WTC11 (cell line): ENCODE measurements around the gene NPFFR2. TPM values are rescaled to one million over a fixed set of nuclear protein-coding genes. Genes with fewer than 3 reads are reported as not detected.

Experiments used
- ATAC-seq: fragments of 200-7000 bp; cut with Tn5 transposase; 2 replicates; pipeline ENCODE4 v1.10.0; 2021; ENCODE audit warnings: mild to moderate bottlenecking, moderate library complexity
- CTCF ChIA-PET: fragments of 300-600 bp; sonication (Branson Sonifier 250); formaldehyde crosslinking; loops from one replicate; lab custom pipeline; 2021; ENCODE audit warnings: antibody characterized with exemption; lab: Charles Lee
- POLR2A ChIA-PET: fragments of 350-600 bp; sonication (Branson Sonifier 250); formaldehyde crosslinking; loops from one replicate; lab custom pipeline; 2021; ENCODE audit warnings: antibody characterized with exemption; lab: Charles Lee
- DNase-seq: peaks from one replicate; pipeline ENCODE4 v3.0.0; 2021; ENCODE audit warnings: low spot score
- H3K27ac Mint-ChIP-seq: 2 replicates; pipeline ENCODE4 v1.8.0; 2021; ENCODE audit warnings: mixed read lengths
- H3K27me3 Mint-ChIP-seq: 2 replicates; pipeline ENCODE4 v1.8.0; 2021; ENCODE audit warnings: low read depth, mild to moderate bottlenecking, moderate library complexity, mixed read lengths
- H3K36me3 Mint-ChIP-seq: 2 replicates; pipeline ENCODE4 v1.8.0; 2021; ENCODE audit warnings: mixed read lengths
- H3K4me1 Mint-ChIP-seq: 2 replicates; pipeline ENCODE4 v1.8.0; 2022; ENCODE audit warnings: mixed read lengths
- H3K4me3 Mint-ChIP-seq: 2 replicates; pipeline ENCODE4 v1.8.0; 2021; ENCODE audit warnings: mild to moderate bottlenecking, moderate library complexity, mixed read lengths
- H3K9me3 Mint-ChIP-seq: 2 replicates; pipeline ENCODE4 v1.8.0; 2021; ENCODE audit warnings: mixed read lengths
- ETV6 ChIP-seq: sonication (generic); formaldehyde crosslinking; IDR thresholded peaks from 2 replicates; pipeline ENCODE4 v1.8.1; 2022; ENCODE audit warnings: mild to moderate bottlenecking, missing genetic modification reagents
- FOXK1 ChIP-seq: sonication (generic); formaldehyde crosslinking; IDR thresholded peaks from 2 replicates; pipeline ENCODE4 v1.8.0; 2022; ENCODE audit warnings: mild to moderate bottlenecking, moderate library complexity, missing genetic modification reagents
- HMGA2 ChIP-seq: fragments of 250-450 bp; sonication (Bioruptor Pico); IDR thresholded peaks from 2 replicates; pipeline ENCODE4 v1.4.0; 2021; ENCODE audit warnings: mild to moderate bottlenecking, moderate library complexity
- JAZF1 ChIP-seq: fragments of 250-450 bp; sonication (Bioruptor Pico); IDR thresholded peaks from 2 replicates; pipeline ENCODE4 v1.9.0; 2021; ENCODE audit warnings: moderate library complexity, mild to moderate bottlenecking, inconsistent platforms
- NFE2L1 ChIP-seq: sonication (generic); formaldehyde crosslinking; IDR thresholded peaks from 2 replicates; pipeline ENCODE4 v1.8.1; 2023; ENCODE audit warnings: missing genetic modification reagents
- NR2C2 ChIP-seq: sonication (generic); formaldehyde crosslinking; IDR thresholded peaks from 2 replicates; pipeline ENCODE4 v1.8.0; 2022; ENCODE audit warnings: mild to moderate bottlenecking, missing genetic modification reagents
- SOX15 ChIP-seq: fragments of 250-450 bp; sonication (Bioruptor Pico); IDR thresholded peaks from 2 replicates; pipeline ENCODE4 v1.9.0; 2021; ENCODE audit warnings: mild to moderate bottlenecking
- SP1 ChIP-seq: sonication (generic); formaldehyde crosslinking; conservative IDR thresholded peaks from 2 replicates; pipeline ENCODE4 v1.8.1; 2022; ENCODE audit warnings: missing genetic modification reagents
- TCF7 ChIP-seq: sonication (generic); formaldehyde crosslinking; IDR thresholded peaks from 2 replicates; pipeline ENCODE4 v1.8.0; 2022; ENCODE audit warnings: mild to moderate bottlenecking, low read depth, missing genetic modification reagents, moderate library complexity
- TP53 ChIP-seq: sonication (generic); formaldehyde crosslinking; IDR thresholded peaks from 2 replicates; pipeline ENCODE4 v1.8.1; 2023; ENCODE audit warnings: mild to moderate bottlenecking, missing genetic modification reagents
- ZNF671 ChIP-seq: fragments of 250-450 bp; sonication (Bioruptor Pico); IDR thresholded peaks from 2 replicates; pipeline ENCODE4 v1.8.0; 2021; ENCODE audit warnings: mild to moderate bottlenecking
- total RNA-seq: library from RNA; stranded (reverse); gene quantifications from 3 replicates; pipeline ENCODE4 v1.2.3, GENCODE V29; 2021
- TF ChIP-seq, protein P1 (sequence below): sonication (generic); formaldehyde crosslinking; IDR thresholded peaks from 2 replicates; pipeline ENCODE4 v1.8.0; 2023; ENCODE audit warnings: missing genetic modification reagents, mild to moderate bottlenecking, borderline replicate concordance
- TF ChIP-seq, protein P2 (sequence below): sonication (generic); formaldehyde crosslinking; IDR thresholded peaks from 2 replicates; pipeline ENCODE4 v1.8.1; 2022; ENCODE audit warnings: mild to moderate bottlenecking, missing genetic modification reagents, moderate library complexity, borderline replicate concordance
- TF ChIP-seq, protein P3 (sequence below): sonication (generic); formaldehyde crosslinking; IDR thresholded peaks from 2 replicates; pipeline ENCODE4 v1.8.0; 2023; ENCODE audit warnings: missing genetic modification reagents
- TF ChIP-seq, protein P4 (sequence below): sonication (generic); formaldehyde crosslinking; IDR thresholded peaks from 2 replicates; pipeline ENCODE4 v1.8.1; 2023; ENCODE audit warnings: mild to moderate bottlenecking, missing genetic modification reagents, moderate library complexity
- TF ChIP-seq, protein P5 (sequence below): sonication (generic); formaldehyde crosslinking; IDR thresholded peaks from 2 replicates; pipeline ENCODE4 v1.8.1; 2022; ENCODE audit warnings: low read depth, missing genetic modification reagents, borderline replicate concordance
- TF ChIP-seq, protein P6 (sequence below): sonication (generic); formaldehyde crosslinking; IDR thresholded peaks from 2 replicates; pipeline ENCODE4 v1.8.0; 2022; ENCODE audit warnings: mild to moderate bottlenecking, missing genetic modification reagents
- TF ChIP-seq, protein P7 (sequence below): fragments of 250-450 bp; sonication (Bioruptor Pico); IDR thresholded peaks from 2 replicates; pipeline ENCODE4 v1.8.0; 2021; ENCODE audit warnings: mild to moderate bottlenecking
- TF ChIP-seq, protein P8 (sequence below): sonication (generic); formaldehyde crosslinking; conservative IDR thresholded peaks from 2 replicates; pipeline ENCODE4 v1.8.1; 2022; ENCODE audit warnings: mild to moderate bottlenecking, missing genetic modification reagents

The NPFFR2 gene
- total RNA-seq, 1 experiment from 2014 or later: 3.0 TPM

DNA sequence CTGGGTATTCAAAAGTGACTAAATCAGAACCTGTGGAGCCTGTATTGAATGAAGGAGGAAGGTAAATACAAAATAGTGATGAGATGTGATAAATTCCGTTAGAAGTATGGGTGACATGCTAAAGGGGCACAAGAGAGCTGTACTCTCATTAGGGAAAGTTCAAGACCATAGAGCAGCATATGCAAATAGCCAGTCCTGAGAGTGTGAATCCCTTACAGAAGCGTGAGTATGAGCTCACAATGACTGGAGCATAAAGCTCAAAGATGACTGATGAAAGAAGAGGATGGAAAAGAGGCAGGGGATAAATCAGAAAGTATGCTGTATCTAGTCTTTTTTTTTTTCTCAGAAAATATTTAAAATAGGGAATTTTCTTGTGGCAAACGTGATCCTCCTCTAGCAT, 12.1 kb upstream of the NPFFR2 start:
- TF ChIP-seq, protein P1, sequence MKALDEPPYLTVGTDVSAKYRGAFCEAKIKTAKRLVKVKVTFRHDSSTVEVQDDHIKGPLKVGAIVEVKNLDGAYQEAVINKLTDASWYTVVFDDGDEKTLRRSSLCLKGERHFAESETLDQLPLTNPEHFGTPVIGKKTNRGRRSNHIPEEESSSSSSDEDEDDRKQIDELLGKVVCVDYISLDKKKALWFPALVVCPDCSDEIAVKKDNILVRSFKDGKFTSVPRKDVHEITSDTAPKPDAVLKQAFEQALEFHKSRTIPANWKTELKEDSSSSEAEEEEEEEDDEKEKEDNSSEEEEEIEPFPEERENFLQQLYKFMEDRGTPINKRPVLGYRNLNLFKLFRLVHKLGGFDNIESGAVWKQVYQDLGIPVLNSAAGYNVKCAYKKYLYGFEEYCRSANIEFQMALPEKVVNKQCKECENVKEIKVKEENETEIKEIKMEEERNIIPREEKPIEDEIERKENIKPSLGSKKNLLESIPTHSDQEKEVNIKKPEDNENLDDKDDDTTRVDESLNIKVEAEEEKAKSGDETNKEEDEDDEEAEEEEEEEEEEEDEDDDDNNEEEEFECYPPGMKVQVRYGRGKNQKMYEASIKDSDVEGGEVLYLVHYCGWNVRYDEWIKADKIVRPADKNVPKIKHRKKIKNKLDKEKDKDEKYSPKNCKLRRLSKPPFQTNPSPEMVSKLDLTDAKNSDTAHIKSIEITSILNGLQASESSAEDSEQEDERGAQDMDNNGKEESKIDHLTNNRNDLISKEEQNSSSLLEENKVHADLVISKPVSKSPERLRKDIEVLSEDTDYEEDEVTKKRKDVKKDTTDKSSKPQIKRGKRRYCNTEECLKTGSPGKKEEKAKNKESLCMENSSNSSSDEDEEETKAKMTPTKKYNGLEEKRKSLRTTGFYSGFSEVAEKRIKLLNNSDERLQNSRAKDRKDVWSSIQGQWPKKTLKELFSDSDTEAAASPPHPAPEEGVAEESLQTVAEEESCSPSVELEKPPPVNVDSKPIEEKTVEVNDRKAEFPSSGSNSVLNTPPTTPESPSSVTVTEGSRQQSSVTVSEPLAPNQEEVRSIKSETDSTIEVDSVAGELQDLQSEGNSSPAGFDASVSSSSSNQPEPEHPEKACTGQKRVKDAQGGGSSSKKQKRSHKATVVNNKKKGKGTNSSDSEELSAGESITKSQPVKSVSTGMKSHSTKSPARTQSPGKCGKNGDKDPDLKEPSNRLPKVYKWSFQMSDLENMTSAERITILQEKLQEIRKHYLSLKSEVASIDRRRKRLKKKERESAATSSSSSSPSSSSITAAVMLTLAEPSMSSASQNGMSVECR: no peak
- TF ChIP-seq NFE2L1: no peak
- TF ChIP-seq, protein P2, sequence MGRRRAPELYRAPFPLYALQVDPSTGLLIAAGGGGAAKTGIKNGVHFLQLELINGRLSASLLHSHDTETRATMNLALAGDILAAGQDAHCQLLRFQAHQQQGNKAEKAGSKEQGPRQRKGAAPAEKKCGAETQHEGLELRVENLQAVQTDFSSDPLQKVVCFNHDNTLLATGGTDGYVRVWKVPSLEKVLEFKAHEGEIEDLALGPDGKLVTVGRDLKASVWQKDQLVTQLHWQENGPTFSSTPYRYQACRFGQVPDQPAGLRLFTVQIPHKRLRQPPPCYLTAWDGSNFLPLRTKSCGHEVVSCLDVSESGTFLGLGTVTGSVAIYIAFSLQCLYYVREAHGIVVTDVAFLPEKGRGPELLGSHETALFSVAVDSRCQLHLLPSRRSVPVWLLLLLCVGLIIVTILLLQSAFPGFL: no peak
- CTCF ChIA-PET: interaction anchor here (1.1 kb wide), 1 partner anchor 12 kb away, joined by 5 read pairs; the partner anchor contains the start of gene NPFFR2
- no peak overlapping the region for H3K4me3 Mint-ChIP-seq
- no peaks in the 10 kb centered on the region for H3K36me3 Mint-ChIP-seq
- H3K27ac Mint-ChIP-seq: no peak overlapping the region
- no peak for ATAC-seq
- peaks cover 2% of the 10 kb centered on the region; the same call in 1 of the 2 replicates for H3K9me3 Mint-ChIP-seq
- no peaks in the 10 kb centered on the region for H3K4me1 Mint-ChIP-seq
- no peaks in the 10 kb centered on the region for H3K27me3 Mint-ChIP-seq
- POLR2A ChIA-PET: no interaction called here
- no peak for DNase-seq

DNA sequence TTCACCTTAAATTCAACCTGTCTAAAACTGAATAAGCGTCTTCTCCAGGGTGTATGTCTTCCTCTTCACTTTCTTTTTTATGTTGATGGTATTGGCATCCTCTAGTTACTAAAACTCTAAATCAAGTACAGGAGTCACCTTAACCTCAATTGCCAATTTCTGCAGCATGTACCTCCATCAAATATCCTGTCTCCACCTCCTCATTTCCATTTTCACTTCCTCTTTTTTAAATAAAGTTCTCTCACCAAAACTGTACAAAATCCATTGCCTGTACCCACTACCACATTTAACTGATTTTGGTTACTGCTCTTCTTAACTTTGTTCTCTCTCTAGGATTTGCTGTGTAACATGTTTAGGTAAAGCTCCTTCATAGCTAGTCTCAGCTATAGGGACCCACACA, 9.2 kb upstream of the NPFFR2 start:
- TF ChIP-seq, protein P3, sequence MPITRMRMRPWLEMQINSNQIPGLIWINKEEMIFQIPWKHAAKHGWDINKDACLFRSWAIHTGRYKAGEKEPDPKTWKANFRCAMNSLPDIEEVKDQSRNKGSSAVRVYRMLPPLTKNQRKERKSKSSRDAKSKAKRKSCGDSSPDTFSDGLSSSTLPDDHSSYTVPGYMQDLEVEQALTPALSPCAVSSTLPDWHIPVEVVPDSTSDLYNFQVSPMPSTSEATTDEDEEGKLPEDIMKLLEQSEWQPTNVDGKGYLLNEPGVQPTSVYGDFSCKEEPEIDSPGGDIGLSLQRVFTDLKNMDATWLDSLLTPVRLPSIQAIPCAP: no peak
- TF ChIP-seq, protein P4, sequence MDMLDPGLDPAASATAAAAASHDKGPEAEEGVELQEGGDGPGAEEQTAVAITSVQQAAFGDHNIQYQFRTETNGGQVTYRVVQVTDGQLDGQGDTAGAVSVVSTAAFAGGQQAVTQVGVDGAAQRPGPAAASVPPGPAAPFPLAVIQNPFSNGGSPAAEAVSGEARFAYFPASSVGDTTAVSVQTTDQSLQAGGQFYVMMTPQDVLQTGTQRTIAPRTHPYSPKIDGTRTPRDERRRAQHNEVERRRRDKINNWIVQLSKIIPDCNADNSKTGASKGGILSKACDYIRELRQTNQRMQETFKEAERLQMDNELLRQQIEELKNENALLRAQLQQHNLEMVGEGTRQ: no peak
- no peak for TF ChIP-seq ETV6 (CRISPR knock-in tag)
- no peak for TF ChIP-seq ZNF671 (CRISPR knock-in tag)
- TF ChIP-seq, protein P5, sequence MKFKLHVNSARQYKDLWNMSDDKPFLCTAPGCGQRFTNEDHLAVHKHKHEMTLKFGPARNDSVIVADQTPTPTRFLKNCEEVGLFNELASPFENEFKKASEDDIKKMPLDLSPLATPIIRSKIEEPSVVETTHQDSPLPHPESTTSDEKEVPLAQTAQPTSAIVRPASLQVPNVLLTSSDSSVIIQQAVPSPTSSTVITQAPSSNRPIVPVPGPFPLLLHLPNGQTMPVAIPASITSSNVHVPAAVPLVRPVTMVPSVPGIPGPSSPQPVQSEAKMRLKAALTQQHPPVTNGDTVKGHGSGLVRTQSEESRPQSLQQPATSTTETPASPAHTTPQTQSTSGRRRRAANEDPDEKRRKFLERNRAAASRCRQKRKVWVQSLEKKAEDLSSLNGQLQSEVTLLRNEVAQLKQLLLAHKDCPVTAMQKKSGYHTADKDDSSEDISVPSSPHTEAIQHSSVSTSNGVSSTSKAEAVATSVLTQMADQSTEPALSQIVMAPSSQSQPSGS (CRISPR knock-in tag): no peak
- TF ChIP-seq JAZF1 (CRISPR knock-in tag): no peak
- Mint-ChIP-seq H3K4me3 (no peak overlapping the region), H3K27ac (no peak overlapping the region), H3K27me3 (no peaks in the 10 kb centered on the region), H3K36me3 (no peaks in the 10 kb centered on the region), H3K4me1 (peaks cover 6% of the 10 kb centered on the region), H3K9me3 (0 out of 2 replicates have a peak, but pooled peaks cover 3% of the 10 kb centered on the region)
- DNase-seq (no peak), ATAC-seq (no peak)
- POLR2A ChIA-PET: no interaction called here
- CTCF ChIA-PET: no interaction called here

DNA sequence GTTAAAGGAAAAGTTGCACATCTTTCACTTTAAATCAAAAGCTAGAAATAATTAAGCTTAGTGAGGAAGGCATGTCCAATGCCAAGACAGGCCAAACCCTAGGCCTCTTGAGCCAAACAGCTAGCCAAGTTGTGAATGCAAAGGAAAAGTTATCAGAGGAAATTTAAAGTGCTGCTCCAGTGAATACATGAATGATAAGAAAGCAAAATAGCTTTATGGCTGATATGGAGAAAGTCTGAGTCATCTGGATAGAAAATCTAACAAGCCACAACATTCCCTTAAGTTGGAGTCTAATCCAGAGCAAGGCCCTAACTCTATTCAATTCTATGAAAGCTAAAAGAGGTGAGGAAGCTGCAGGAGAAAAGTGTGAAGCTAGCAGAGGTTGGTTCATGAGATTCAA, 23.8 kb downstream of the NPFFR2 start:
- Mint-ChIP-seq H3K4me3 (no peak overlapping the region), H3K9me3 (peaks cover 5% of the 10 kb centered on the region), H3K36me3 (no peaks in the 10 kb centered on the region; the same call in 1 of the 2 replicates), H3K27ac (no peak overlapping the region), H3K27me3 (no peaks in the 10 kb centered on the region), H3K4me1 (no peaks in the 10 kb centered on the region)
- no peak for DNase-seq
- POLR2A ChIA-PET: no interaction called here
- ATAC-seq: no peak
- CTCF ChIA-PET: no interaction called here
- no peak for TF ChIP-seq FOXK1 (CRISPR knock-in tag)
- TF ChIP-seq, protein P6, sequence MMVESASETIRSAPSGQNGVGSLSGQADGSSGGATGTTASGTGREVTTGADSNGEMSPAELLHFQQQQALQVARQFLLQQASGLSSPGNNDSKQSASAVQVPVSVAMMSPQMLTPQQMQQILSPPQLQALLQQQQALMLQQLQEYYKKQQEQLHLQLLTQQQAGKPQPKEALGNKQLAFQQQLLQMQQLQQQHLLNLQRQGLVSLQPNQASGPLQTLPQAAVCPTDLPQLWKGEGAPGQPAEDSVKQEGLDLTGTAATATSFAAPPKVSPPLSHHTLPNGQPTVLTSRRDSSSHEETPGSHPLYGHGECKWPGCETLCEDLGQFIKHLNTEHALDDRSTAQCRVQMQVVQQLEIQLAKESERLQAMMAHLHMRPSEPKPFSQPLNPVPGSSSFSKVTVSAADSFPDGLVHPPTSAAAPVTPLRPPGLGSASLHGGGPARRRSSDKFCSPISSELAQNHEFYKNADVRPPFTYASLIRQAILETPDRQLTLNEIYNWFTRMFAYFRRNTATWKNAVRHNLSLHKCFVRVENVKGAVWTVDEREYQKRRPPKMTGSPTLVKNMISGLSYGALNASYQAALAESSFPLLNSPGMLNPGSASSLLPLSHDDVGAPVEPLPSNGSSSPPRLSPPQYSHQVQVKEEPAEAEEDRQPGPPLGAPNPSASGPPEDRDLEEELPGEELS: no peak
- no peak for TF ChIP-seq TCF7 (CRISPR knock-in tag)
- no peak for TF ChIP-seq NR2C2 (CRISPR knock-in tag)
- no peak for TF ChIP-seq SP1 (CRISPR knock-in tag)
- no peak for TF ChIP-seq SOX15 (CRISPR knock-in tag)
- TF ChIP-seq, protein P7, sequence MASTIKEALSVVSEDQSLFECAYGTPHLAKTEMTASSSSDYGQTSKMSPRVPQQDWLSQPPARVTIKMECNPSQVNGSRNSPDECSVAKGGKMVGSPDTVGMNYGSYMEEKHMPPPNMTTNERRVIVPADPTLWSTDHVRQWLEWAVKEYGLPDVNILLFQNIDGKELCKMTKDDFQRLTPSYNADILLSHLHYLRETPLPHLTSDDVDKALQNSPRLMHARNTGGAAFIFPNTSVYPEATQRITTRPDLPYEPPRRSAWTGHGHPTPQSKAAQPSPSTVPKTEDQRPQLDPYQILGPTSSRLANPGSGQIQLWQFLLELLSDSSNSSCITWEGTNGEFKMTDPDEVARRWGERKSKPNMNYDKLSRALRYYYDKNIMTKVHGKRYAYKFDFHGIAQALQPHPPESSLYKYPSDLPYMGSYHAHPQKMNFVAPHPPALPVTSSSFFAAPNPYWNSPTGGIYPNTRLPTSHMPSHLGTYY (CRISPR knock-in tag): no peak
- no peak for TF ChIP-seq HMGA2
- TF ChIP-seq TP53 (CRISPR knock-in tag): no peak
- TF ChIP-seq, protein P8, sequence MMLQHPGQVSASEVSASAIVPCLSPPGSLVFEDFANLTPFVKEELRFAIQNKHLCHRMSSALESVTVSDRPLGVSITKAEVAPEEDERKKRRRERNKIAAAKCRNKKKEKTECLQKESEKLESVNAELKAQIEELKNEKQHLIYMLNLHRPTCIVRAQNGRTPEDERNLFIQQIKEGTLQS (CRISPR knock-in tag): no peak
